ENCODE results near the gene BCL11A.
A peak's percentile ranks its signal among the peaks of the same experiment; 100 is the strongest.

Gene BCL11A

GRCh38 chr2:60558536-60558935 lies 5.1 kb upstream of the BCL11A start:
- TF ChIP-seq, protein P1, sequence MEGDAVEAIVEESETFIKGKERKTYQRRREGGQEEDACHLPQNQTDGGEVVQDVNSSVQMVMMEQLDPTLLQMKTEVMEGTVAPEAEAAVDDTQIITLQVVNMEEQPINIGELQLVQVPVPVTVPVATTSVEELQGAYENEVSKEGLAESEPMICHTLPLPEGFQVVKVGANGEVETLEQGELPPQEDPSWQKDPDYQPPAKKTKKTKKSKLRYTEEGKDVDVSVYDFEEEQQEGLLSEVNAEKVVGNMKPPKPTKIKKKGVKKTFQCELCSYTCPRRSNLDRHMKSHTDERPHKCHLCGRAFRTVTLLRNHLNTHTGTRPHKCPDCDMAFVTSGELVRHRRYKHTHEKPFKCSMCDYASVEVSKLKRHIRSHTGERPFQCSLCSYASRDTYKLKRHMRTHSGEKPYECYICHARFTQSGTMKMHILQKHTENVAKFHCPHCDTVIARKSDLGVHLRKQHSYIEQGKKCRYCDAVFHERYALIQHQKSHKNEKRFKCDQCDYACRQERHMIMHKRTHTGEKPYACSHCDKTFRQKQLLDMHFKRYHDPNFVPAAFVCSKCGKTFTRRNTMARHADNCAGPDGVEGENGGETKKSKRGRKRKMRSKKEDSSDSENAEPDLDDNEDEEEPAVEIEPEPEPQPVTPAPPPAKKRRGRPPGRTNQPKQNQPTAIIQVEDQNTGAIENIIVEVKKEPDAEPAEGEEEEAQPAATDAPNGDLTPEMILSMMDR (IDR thresholded peaks at IDR 0.05; ENCODE audit: low read depth, low read length), result no peak
- DNase-seq (ENCODE audit: extremely low read depth, low read depth), result no peak

DNA sequence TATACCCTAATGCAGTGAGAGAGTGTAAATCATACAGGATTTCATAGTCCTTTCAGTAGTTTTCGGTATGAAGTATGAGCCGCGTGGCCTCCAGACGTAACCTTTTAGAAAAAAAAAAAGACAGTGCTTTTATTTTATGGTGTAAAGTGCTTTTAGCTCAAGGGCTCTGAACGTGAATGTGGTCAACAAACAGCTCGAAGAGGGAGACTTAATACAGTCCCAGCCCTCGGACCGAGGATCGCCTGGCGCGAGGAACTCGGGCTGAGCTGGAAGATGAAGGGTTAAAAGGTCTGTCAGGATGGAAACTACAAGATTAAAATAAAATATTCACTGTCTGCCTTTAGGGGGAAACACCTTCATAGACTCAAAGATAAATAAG lies 4.0 kb upstream of the BCL11A start:
- TF ChIP-seq, protein P1 (IDR thresholded peaks at IDR 0.05; ENCODE audit: low read depth, low read length), result no peak
- no peak for DNase-seq (ENCODE audit: extremely low read depth, low read depth)

- no peak for DNase-seq (ENCODE audit: extremely low read depth, low read depth)
- TF ChIP-seq, protein P1 (IDR thresholded peaks at IDR 0.05; ENCODE audit: low read depth, low read length), result no peak
Measured at GRCh38 chr2:60556576-60557485, 3.4 kb upstream of the BCL11A start.

DNA sequence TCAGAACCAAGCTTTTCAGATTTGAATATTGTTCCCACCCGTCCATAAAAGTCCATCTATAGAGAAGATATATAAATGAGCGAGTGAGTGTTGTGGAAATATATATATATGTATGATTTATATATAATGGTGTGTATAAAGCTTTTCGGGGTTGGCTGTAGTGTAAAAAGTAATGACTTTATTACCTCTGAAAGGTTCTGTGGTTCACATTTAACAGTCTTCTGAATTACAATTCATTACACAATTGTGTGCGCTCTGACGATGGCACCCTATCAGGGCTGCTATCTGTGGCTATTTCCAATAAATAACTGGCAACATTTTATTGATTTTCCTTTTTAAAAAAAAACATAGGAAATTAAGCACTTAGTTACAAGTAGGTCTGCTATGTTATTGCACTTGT lies 2.7 kb upstream of the BCL11A start:
- TF ChIP-seq, protein P1 (IDR thresholded peaks at IDR 0.05; ENCODE audit: low read depth, low read length), result no peak
- DNase-seq (ENCODE audit: extremely low read depth, low read depth), result no peak

- no peak for DNase-seq (ENCODE audit: extremely low read depth, low read depth)
- TF ChIP-seq, protein P1 (IDR thresholded peaks at IDR 0.05; ENCODE audit: low read depth, low read length), result no peak
Measured at GRCh38 chr2:60555783-60556139, 2.3 kb upstream of the BCL11A start.

- DNase-seq (ENCODE audit: extremely low read depth, low read depth), result no peak
- TF ChIP-seq, protein P1 (IDR thresholded peaks at IDR 0.05; ENCODE audit: low read depth, low read length), result peak; percentile 22
Measured at GRCh38 chr2:60555066-60555782, 1.8 kb upstream of the BCL11A start.

DNA sequence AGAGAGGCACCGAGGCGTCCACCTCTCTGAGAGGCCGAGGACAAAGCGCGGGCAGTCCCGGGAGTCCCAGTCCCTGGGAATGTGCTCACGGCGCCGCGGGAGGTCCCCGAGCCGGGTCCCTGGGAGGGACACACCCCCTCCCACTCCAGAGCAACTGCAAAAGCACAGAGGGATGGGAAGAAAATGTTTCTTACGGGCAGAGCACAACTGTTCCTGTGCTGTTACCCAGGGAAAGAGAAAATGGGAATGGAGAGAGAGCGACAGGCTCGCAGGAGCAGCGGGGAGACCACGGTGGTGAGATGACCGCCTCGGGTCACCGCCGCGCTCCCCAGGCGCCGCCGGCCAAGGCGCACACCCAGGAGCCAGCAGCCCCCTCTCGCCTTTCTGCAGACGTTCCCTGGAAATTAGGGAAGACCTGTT lies 1.2 kb upstream of the BCL11A start:
- TF ChIP-seq, protein P1 (IDR thresholded peaks at IDR 0.05; ENCODE audit: low read depth, low read length), result no peak
- no peak for DNase-seq (ENCODE audit: extremely low read depth, low read depth)
